Mesenchymal stem cell (in vitro differentiated cells and primary cell): ENCODE results near the gene UGCG.
"Not testable (repeated sequence)": the region's sequence is repeated elsewhere in the genome, so short reads cannot be mapped to it uniquely, and the experiment has no call there.

Experiments used
- DNase-seq: peaks from one replicate; pipeline ENCODE4 v3.0.0-alpha.2; 2013
- H2AFZ ChIP-seq: one replicate; pipeline ENCODE4 v1.6.1; 2013; ENCODE audit warnings: low read depth, mild to moderate bottlenecking, control low read depth, inconsistent platforms, low read length, moderate library complexity
- H2AK5ac ChIP-seq: 2 replicates; pipeline ENCODE4 v1.6.1; 2013; ENCODE audit warnings: low read length, moderate library complexity, mild to moderate bottlenecking, inconsistent platforms; ENCODE audit not compliant: severe bottlenecking
- H2BK120ac ChIP-seq: one replicate; pipeline ENCODE4 v1.6.1; 2013; ENCODE audit warnings: low read depth, mild to moderate bottlenecking, inconsistent platforms, low read length, moderate library complexity
- H2BK12ac ChIP-seq, 2 experiments: one replicate each; pipeline ENCODE4 v1.6.1; 2013; ENCODE audit warnings: inconsistent platforms in 2 of 2, low read length in 2 of 2, mild to moderate bottlenecking in 2 of 2, moderate library complexity in 2 of 2, control low read depth in 1 of 2
- H2BK15ac ChIP-seq: one replicate; pipeline ENCODE4 v1.6.1; 2013; ENCODE audit warnings: mild to moderate bottlenecking, low read depth, inconsistent platforms; ENCODE audit not compliant: poor library complexity, severe bottlenecking
- H2BK5ac ChIP-seq: 2 replicates; pipeline ENCODE4 v1.6.1; 2013; ENCODE audit warnings: low read depth, mild to moderate bottlenecking, low read length, control low read depth, inconsistent platforms; ENCODE audit not compliant: poor library complexity, severe bottlenecking
- H3K14ac ChIP-seq, 2 experiments: one replicate each; pipeline ENCODE4 v1.6.1; 2013; ENCODE audit warnings: inconsistent platforms in 2 of 2, low read length in 2 of 2, control low read depth in 1 of 2, mild to moderate bottlenecking in 1 of 2, moderate library complexity in 1 of 2
- H3K18ac ChIP-seq, 2 experiments: one replicate each; pipeline ENCODE4 v1.6.1; 2013; ENCODE audit warnings: inconsistent platforms in 2 of 2, low read length in 2 of 2, control low read depth in 1 of 2, low read depth in 1 of 2, mild to moderate bottlenecking in 1 of 2
- H3K23ac ChIP-seq, 2 experiments: one replicate each; pipeline ENCODE4 v1.6.1; 2013; ENCODE audit warnings: inconsistent platforms in 2 of 2, low read length in 2 of 2, mild to moderate bottlenecking in 2 of 2, moderate library complexity in 2 of 2, control low read depth in 1 of 2
- H3K27ac ChIP-seq: 2 replicates; pipeline ENCODE4 v1.5.1; 2013; ENCODE audit warnings: mild to moderate bottlenecking, moderate library complexity, low read length, control low read depth, inconsistent platforms; ENCODE audit not compliant: poor library complexity, severe bottlenecking
- H3K27me3 ChIP-seq, 2 experiments: 2 replicates each; pipeline versions ENCODE4 v1.6.1 to v1.7.0; 2013; ENCODE audit warnings: low read length in 2 of 2, mild to moderate bottlenecking in 2 of 2, moderate library complexity in 2 of 2, control low read depth in 1 of 2, inconsistent platforms in 1 of 2; ENCODE audit not compliant: control insufficient read depth in 1 of 2, insufficient read depth in 1 of 2
- H3K36me3 ChIP-seq, 2 experiments: 2 replicates each; pipeline versions ENCODE4 v1.6.1 to v1.7.0; 2013; ENCODE audit warnings: low read length in 2 of 2, control low read depth in 1 of 2, inconsistent platforms in 1 of 2, low read depth in 1 of 2, mild to moderate bottlenecking in 1 of 2; ENCODE audit not compliant: insufficient read depth in 2 of 2, control insufficient read depth in 1 of 2
- H3K4ac ChIP-seq, 2 experiments: one replicate each; pipeline ENCODE4 v1.6.1; 2013; ENCODE audit warnings: inconsistent platforms in 2 of 2, low read length in 2 of 2, mild to moderate bottlenecking in 2 of 2, moderate library complexity in 2 of 2, control low read depth in 1 of 2, low read depth in 1 of 2
- H3K4me1 ChIP-seq: 2 replicates; pipeline ENCODE4 v1.6.1; 2013; ENCODE audit warnings: low read depth, low read length, control low read depth; ENCODE audit not compliant: control insufficient read depth, insufficient read depth
- H3K4me2 ChIP-seq: 2 replicates; pipeline ENCODE4 v1.6.1; 2013; ENCODE audit warnings: low read length, mild to moderate bottlenecking, inconsistent platforms; ENCODE audit not compliant: poor library complexity, severe bottlenecking
- H3K4me3 ChIP-seq, 2 experiments: 2 replicates each; pipeline versions ENCODE4 v1.5.1 to v1.7.0; 2013; ENCODE audit warnings: low read length in 2 of 2, mild to moderate bottlenecking in 2 of 2, control low read depth in 1 of 2, low read depth in 1 of 2; ENCODE audit not compliant: insufficient read depth in 1 of 2
- H3K79me1 ChIP-seq: replicated peaks from 2 replicates; pipeline ENCODE4 v1.6.1; 2013; ENCODE audit warnings: mild to moderate bottlenecking, control low read depth, low read length, inconsistent platforms; ENCODE audit not compliant: poor library complexity, severe bottlenecking
- H3K9ac ChIP-seq: 2 replicates; pipeline ENCODE4 v1.7.0; 2013; ENCODE audit warnings: mild to moderate bottlenecking, low read length, moderate library complexity
- H3K9me3 ChIP-seq: 2 replicates; pipeline ENCODE4 v1.7.0; 2013; ENCODE audit warnings: mild to moderate bottlenecking, low read length; ENCODE audit not compliant: control insufficient read depth
- H4K8ac ChIP-seq: one replicate; pipeline ENCODE4 v1.6.1; 2013; ENCODE audit warnings: inconsistent platforms, mild to moderate bottlenecking, low read length, moderate library complexity
- H4K91ac ChIP-seq: one replicate; pipeline ENCODE4 v1.6.1; 2013; ENCODE audit warnings: mild to moderate bottlenecking, low read length, inconsistent platforms
- WGBS: methylation state at CpG from one replicate; pipeline ENCODE4 v1.1.7; 2013; ENCODE audit warnings: mixed read lengths; 5-methylcytosine and 5-hydroxymethylcytosine counted together

The UGCG gene

DNA sequence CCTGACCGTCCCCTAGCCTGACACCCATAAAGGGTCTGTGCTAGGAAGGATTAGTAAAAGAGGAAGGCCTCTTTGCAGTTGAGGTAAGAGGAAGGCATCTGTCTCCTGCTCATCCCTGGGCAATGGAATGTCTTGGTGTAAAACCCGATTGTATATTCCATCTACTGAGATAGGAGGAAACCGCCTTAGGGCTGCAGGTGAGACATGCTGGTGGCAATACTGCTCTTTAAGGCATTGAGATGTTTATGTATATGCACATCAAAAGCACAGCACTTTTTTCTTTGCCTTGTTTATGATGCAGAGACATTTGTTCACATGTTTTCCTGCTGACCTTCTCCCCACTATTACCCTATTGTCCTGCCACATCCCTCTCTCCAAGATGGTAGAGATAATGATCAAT lies 20.9 kb upstream of the UGCG start:
- not testable (repeated sequence) for H3K23ac ChIP-seq, H3K4me3 ChIP-seq

GRCh38 chr9:111876179-111876578 lies 20.4 kb upstream of the UGCG start:
- Histone ChIP-seq H3K23ac (no peak overlapping the region), H3K4me1 (no peaks in the 10 kb centered on the region), H4K8ac (no peak overlapping the region), H2BK120ac (no peak overlapping the region), H3K27ac (no peak overlapping the region), H3K9me3 (peaks cover 1% of the 10 kb centered on the region), H3K4me2 (no peak overlapping the region), H3K9ac (no peak overlapping the region), H3K4ac (no peak overlapping the region), H3K14ac (no peak overlapping the region), H2BK5ac (no peak overlapping the region), H2AK5ac (no peak overlapping the region), H3K4me3 (no peak overlapping the region), H3K36me3 (no peaks in the 10 kb centered on the region), H4K91ac (no peak overlapping the region), H2BK12ac (no peak overlapping the region), H3K27me3 (no peaks in the 10 kb centered on the region), H3K79me1 (no peaks in the 10 kb centered on the region), H3K18ac (no peak overlapping the region), H2BK15ac (no peak overlapping the region), H2AFZ (no peak overlapping the region)
- WGBS = 89% methylated on average over 5 of the region's 5 CpGs
- DNase-seq = no peak

More for the DNA sequence above, 20.9 kb upstream of the UGCG start:
- not testable (repeated sequence) for H3K79me1 ChIP-seq, H4K91ac ChIP-seq, H2BK120ac ChIP-seq, H3K14ac ChIP-seq, H3K9me3 ChIP-seq, H2BK12ac ChIP-seq, H3K36me3 ChIP-seq, H3K4me2 ChIP-seq, H2BK5ac ChIP-seq, H2AK5ac ChIP-seq, H3K4ac ChIP-seq, H3K27ac ChIP-seq, H3K27me3 ChIP-seq, H3K18ac ChIP-seq, DNase-seq, H4K8ac ChIP-seq, H2BK15ac ChIP-seq, H2AFZ ChIP-seq, H3K9ac ChIP-seq, H3K4me1 ChIP-seq
- 64% methylated on average over 2 of the region's 3 CpGs for WGBS

DNA sequence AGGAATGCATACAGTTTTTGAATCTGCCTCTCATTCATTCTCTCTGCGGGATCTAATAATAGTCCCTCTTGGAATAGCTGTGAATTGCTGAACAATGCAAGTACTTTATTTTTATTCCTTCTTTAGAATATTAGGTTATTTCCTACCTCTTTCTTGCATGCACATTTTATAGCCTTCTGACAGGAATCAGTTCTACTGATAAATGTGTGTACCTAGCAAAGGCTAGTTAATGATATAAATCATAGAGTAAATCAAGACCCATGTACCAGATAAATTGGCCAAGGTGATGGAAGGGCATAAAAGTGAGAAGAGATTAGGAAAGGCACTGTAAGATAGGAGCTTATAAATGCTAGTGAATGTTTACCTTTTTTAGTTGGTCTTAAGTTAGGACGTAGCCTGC lies 19.2 kb upstream of the UGCG start:
- no peak overlapping the region for H3K23ac ChIP-seq
- no peak overlapping the region for H4K91ac ChIP-seq
- no peak overlapping the region for H3K4ac ChIP-seq
- H3K27me3 ChIP-seq = no peaks in the 10 kb centered on the region
- H3K9me3 ChIP-seq = peaks cover 10% of the 10 kb centered on the region
- no peak overlapping the region for H3K4me2 ChIP-seq
- H3K18ac ChIP-seq = no peak overlapping the region
- H3K36me3 ChIP-seq = no peaks in the 10 kb centered on the region
- H2BK12ac ChIP-seq = no peak overlapping the region
- no peak overlapping the region for H4K8ac ChIP-seq
- H3K4me3 ChIP-seq = no peak overlapping the region
- no peak overlapping the region for H2BK5ac ChIP-seq
- no peak overlapping the region for H3K27ac ChIP-seq
- no peak for DNase-seq
- no peaks in the 10 kb centered on the region for H3K4me1 ChIP-seq
- H3K79me1 ChIP-seq = no peaks in the 10 kb centered on the region
- no peak overlapping the region for H2AK5ac ChIP-seq
- H2AFZ ChIP-seq = no peak overlapping the region
- H3K14ac ChIP-seq = no peak overlapping the region
- no peak overlapping the region for H2BK120ac ChIP-seq
- no CpG with 5 or more reads among the region's 2 CpGs for WGBS
- no peak overlapping the region for H3K9ac ChIP-seq
- H2BK15ac ChIP-seq = no peak overlapping the region

- no peak overlapping the region for H2BK120ac ChIP-seq
- no peak overlapping the region for H2AK5ac ChIP-seq
- no peak overlapping the region for H2BK15ac ChIP-seq
- H3K18ac ChIP-seq = no peak overlapping the region
- WGBS = 50% methylated on average over 1 of the region's 3 CpGs
- no peak overlapping the region for H2BK5ac ChIP-seq
- no peak overlapping the region for H4K91ac ChIP-seq
- H3K9me3 ChIP-seq = peaks cover 10% of the 10 kb centered on the region
- H3K36me3 ChIP-seq = no peaks in the 10 kb centered on the region
- no peak overlapping the region for H2BK12ac ChIP-seq
- no peaks in the 10 kb centered on the region for H3K79me1 ChIP-seq
- DNase-seq = no peak
- no peak overlapping the region for H3K4me2 ChIP-seq
- no peaks in the 10 kb centered on the region for H3K27me3 ChIP-seq
- H3K14ac ChIP-seq = no peak overlapping the region
- no peak overlapping the region for H3K23ac ChIP-seq
- H4K8ac ChIP-seq = no peak overlapping the region
- H3K4ac ChIP-seq = no peak overlapping the region
- H3K4me3 ChIP-seq = no peak overlapping the region
- H2AFZ ChIP-seq = no peak overlapping the region
- H3K4me1 ChIP-seq = no peaks in the 10 kb centered on the region
- no peak overlapping the region for H3K9ac ChIP-seq
- no peak overlapping the region for H3K27ac ChIP-seq
Observed at GRCh38 chr9:111878946-111879345, 17.7 kb upstream of the UGCG start.
